Activated CD4-positive, alpha-beta memory T cell treated with anti-CD3 and anti-CD28 coated beads for 36 hours (primary cell): Measurements from ENCODE around the gene MYL11. TPM values are rescaled to one million over a fixed set of nuclear protein-coding genes. Genes with fewer than 3 reads are reported as not detected.

Source experiments
- CTCF ChIA-PET: fragments of 350-600 bp; sonication (Branson Sonifier 250); formaldehyde crosslinking; loops from one replicate; lab custom pipeline; 2021; ENCODE audit warnings: antibody characterized with exemption, inconsistent platforms; lab: Charles Lee
- POLR2A ChIA-PET: fragments of 350-600 bp; sonication (Branson Sonifier 250); formaldehyde crosslinking; loops from one replicate; lab custom pipeline; 2021; ENCODE audit warnings: antibody characterized with exemption; lab: Charles Lee
- DNase-seq: peaks from one replicate; pipeline ENCODE4 v3.0.0-alpha.2; 2020
- H3K27ac Mint-ChIP-seq: one replicate; pipeline ENCODE4 v1.8.0; 2021; ENCODE audit warnings: mixed read lengths
- H3K27me3 Mint-ChIP-seq: one replicate; pipeline ENCODE4 v1.8.0; 2021; ENCODE audit warnings: mixed read lengths
- H3K36me3 Mint-ChIP-seq: one replicate; pipeline ENCODE4 v1.8.0; 2021; ENCODE audit warnings: mixed read lengths
- H3K4me1 Mint-ChIP-seq: one replicate; pipeline ENCODE4 v1.8.0; 2021; ENCODE audit warnings: low read depth, mixed read lengths
- H3K4me3 Mint-ChIP-seq: one replicate; pipeline ENCODE4 v1.8.0; 2021; ENCODE audit warnings: mild to moderate bottlenecking, mixed read lengths
- H3K9me3 Mint-ChIP-seq: one replicate; pipeline ENCODE4 v1.8.0; 2021; ENCODE audit warnings: mixed read lengths
- intact Hi-C: fragments of 100-400 bp; cut with micrococcal nuclease; formaldehyde crosslinking; loops from one replicate; pipeline ENCODE4 v1.15.1; 2023
- total RNA-seq, 2 experiments: library from RNA; stranded (reverse); gene quantifications; one replicate each; pipeline ENCODE4 v1.2.3, GENCODE V29; 2021

Gene MYL11
- total RNA-seq, 2 experiments from 2014 or later: 0.83 to 1.6 TPM

- peak overlapping the region; percentile 33 for H3K27ac Mint-ChIP-seq
- intact Hi-C loops: loop anchor here (10.0 kb wide), 2 partner anchors 548 to 552 kb away; partner anchors contain the start of genes FBXL19 and MVP
- peaks cover 25% of the 10 kb centered on the region for H3K4me1 Mint-ChIP-seq
- no peaks in the 10 kb centered on the region for H3K9me3 Mint-ChIP-seq
- H3K27me3 Mint-ChIP-seq: peaks cover 3% of the 10 kb centered on the region
- ChIA-PET POLR2A (no interaction called here), CTCF (interaction anchor here (0.9 to 2.3 kb wide), 2 partner anchors 36 to 256 kb away, joined by 3 to 25 read pairs; partner anchors contain the start of gene ZNF771)
- no peak overlapping the region for H3K4me3 Mint-ChIP-seq
- DNase-seq: no peak
- H3K36me3 Mint-ChIP-seq: peaks cover 16% of the 10 kb centered on the region
Observed at GRCh38 chr16:30372725-30373124, 1.9 kb upstream of the MYL11 start.

GRCh38 chr16:30375864-30376263 lies 1.3 kb downstream of the MYL11 start:
- intact Hi-C loops: loop anchor here (10.0 kb wide), 2 partner anchors 549 to 551 kb away; partner anchors contain the start of genes FBXL19 and MVP
- Mint-ChIP-seq H3K4me3 (no peak overlapping the region), H3K36me3 (peaks cover 19% of the 10 kb centered on the region), H3K27ac (peak overlapping the region; percentile 63), H3K9me3 (no peaks in the 10 kb centered on the region), H3K27me3 (no peaks in the 10 kb centered on the region), H3K4me1 (peaks cover 40% of the 10 kb centered on the region)
- ChIA-PET CTCF (no interaction called here), POLR2A (no interaction called here)
- DNase-seq: no peak

GRCh38 chr16:30376461-30376902 lies 1.9 kb downstream of the MYL11 start:
- Mint-ChIP-seq H3K36me3 (peaks cover 24% of the 10 kb centered on the region), H3K4me3 (no peak overlapping the region), H3K9me3 (no peaks in the 10 kb centered on the region), H3K27ac (peak overlapping the region; percentile 96), H3K4me1 (peaks cover 42% of the 10 kb centered on the region), H3K27me3 (no peaks in the 10 kb centered on the region)
- DNase-seq: no peak
- intact Hi-C loops: loop anchor here (10.0 kb wide), 2 partner anchors 548 to 552 kb away; partner anchors contain the start of genes FBXL19 and MVP
- POLR2A ChIA-PET: no interaction called here
- CTCF ChIA-PET: no interaction called here

GRCh38 chr16:30377050-30377811 lies 2.6 kb downstream of the MYL11 start:
- intact Hi-C loops: loop anchor here (10.0 kb wide), 2 partner anchors 548 to 552 kb away; partner anchors contain the start of genes FBXL19 and MVP
- peak overlapping the region; percentile 99 for H3K4me3 Mint-ChIP-seq
- ChIA-PET POLR2A (interaction anchor here (1.1 to 1.6 kb wide), 3 partner anchors 10 to 30 kb away, joined by 4 to 6 read pairs (median 5); partner anchors contain the start of gene ZNF771), CTCF (no interaction called here)
- peaks cover 27% of the 10 kb centered on the region for H3K36me3 Mint-ChIP-seq
- H3K9me3 Mint-ChIP-seq: no peaks in the 10 kb centered on the region
- peak overlapping the region; percentile 96 for H3K27ac Mint-ChIP-seq
- H3K27me3 Mint-ChIP-seq: no peaks in the 10 kb centered on the region
- H3K4me1 Mint-ChIP-seq: peaks cover 36% of the 10 kb centered on the region
- no peak for DNase-seq

- peaks cover 39% of the 10 kb centered on the region for H3K4me1 Mint-ChIP-seq
- no peaks in the 10 kb centered on the region for H3K9me3 Mint-ChIP-seq
- ChIA-PET POLR2A (interaction anchor here (0.6 to 1.6 kb wide), 4 partner anchors 11 to 651 kb away, joined by 3 to 6 read pairs (median 4); partner anchors contain the start of gene ZNF771), CTCF (no interaction called here)
- peak overlapping the region; percentile 96 for H3K27ac Mint-ChIP-seq
- H3K27me3 Mint-ChIP-seq: no peaks in the 10 kb centered on the region
- peak overlapping the region; percentile 99 for H3K4me3 Mint-ChIP-seq
- intact Hi-C loops: loop anchor here (1.0 to 10.0 kb wide), 5 partner anchors 8 to 553 kb away; partner anchors contain the start of genes FBXL19, MVP, TBC1D10B and YPEL3
- H3K36me3 Mint-ChIP-seq: peaks cover 27% of the 10 kb centered on the region
- DNase-seq: peak; percentile 91
Observed at GRCh38 chr16:30377812-30378235, 3.2 kb downstream of the MYL11 start.

- POLR2A ChIA-PET: interaction anchor here (0.6 to 1.6 kb wide), 4 partner anchors 11 to 652 kb away, joined by 3 to 6 read pairs (median 4); partner anchors contain the start of gene ZNF771
- Mint-ChIP-seq H3K27ac (peak overlapping the region; percentile 96), H3K4me1 (peaks cover 44% of the 10 kb centered on the region), H3K27me3 (no peaks in the 10 kb centered on the region), H3K4me3 (peak overlapping the region; percentile 99), H3K36me3 (peaks cover 27% of the 10 kb centered on the region), H3K9me3 (no peaks in the 10 kb centered on the region)
- DNase-seq: peak; percentile 100
- CTCF ChIA-PET: no interaction called here
- intact Hi-C loops: loop anchor here (1.0 to 10.0 kb wide), 5 partner anchors 8 to 554 kb away; partner anchors contain the start of genes FBXL19, MVP, TBC1D10B and YPEL3
Observed at GRCh38 chr16:30378236-30379157, 3.9 kb downstream of the MYL11 start.

- H3K36me3 Mint-ChIP-seq: peaks cover 27% of the 10 kb centered on the region
Observed at GRCh38 chr16:30379158-30379783, 4.7 kb downstream of the MYL11 start.

GRCh38 chr16:30380072-30380802 lies 5.6 kb downstream of the MYL11 start:
- intact Hi-C loops: loop anchor here (2.0 kb wide), 1 partner anchor 15 kb away; the partner anchor contains the start of gene ZNF48
- H3K27me3 Mint-ChIP-seq: no peaks in the 10 kb centered on the region
- peak overlapping the region; percentile 99 for H3K4me3 Mint-ChIP-seq
- H3K36me3 Mint-ChIP-seq: peaks cover 27% of the 10 kb centered on the region
- no peaks in the 10 kb centered on the region for H3K9me3 Mint-ChIP-seq
- ChIA-PET CTCF (interaction anchor here (1.0 to 4.4 kb wide), 4 partner anchors 13 to 29 kb away, joined by 3 to 24 read pairs (median 13); partner anchors contain the start of genes ZNF48 and ZNF771), POLR2A (interaction anchor here (0.8 to 0.9 kb wide), 2 partner anchors 9 to 16 kb away, joined by 3 to 4 read pairs; no protein-coding TSS in a partner anchor)
- peaks cover 49% of the 10 kb centered on the region for H3K4me1 Mint-ChIP-seq
- peak overlapping the region; percentile 95 for H3K27ac Mint-ChIP-seq
- no peak for DNase-seq

More at GRCh38 chr16:30379158-30379783, 4.7 kb downstream of the MYL11 start:
- CTCF ChIA-PET: interaction anchor here (1.0 kb wide), 1 partner anchor 29 kb away, joined by 3 read pairs; the partner anchor contains the start of gene ZNF771
- no peaks in the 10 kb centered on the region for H3K9me3 Mint-ChIP-seq
- peak overlapping the region; percentile 99 for H3K4me3 Mint-ChIP-seq
- POLR2A ChIA-PET: interaction anchor here (0.8 kb wide), 1 partner anchor 8 kb away, joined by 4 read pairs; no protein-coding TSS in a partner anchor
- H3K4me1 Mint-ChIP-seq: peaks cover 48% of the 10 kb centered on the region
- no peak for DNase-seq
- intact Hi-C loops: loop anchor here (10.0 kb wide), 2 partner anchors 546 to 554 kb away; partner anchors contain the start of genes FBXL19 and MVP
- H3K27ac Mint-ChIP-seq: peak overlapping the region; percentile 96
- no peaks in the 10 kb centered on the region for H3K27me3 Mint-ChIP-seq

GRCh38 chr16:30380803-30381208 lies 6.2 kb downstream of the MYL11 start:
- CTCF ChIA-PET: interaction anchor here (0.9 to 4.4 kb wide), 4 partner anchors 12 to 49 kb away, joined by 3 to 24 read pairs (median 13); partner anchors contain the start of genes DCTPP1 and ZNF48
- Mint-ChIP-seq H3K4me3 (peak overlapping the region; percentile 95), H3K36me3 (peaks cover 27% of the 10 kb centered on the region), H3K9me3 (no peaks in the 10 kb centered on the region), H3K27me3 (no peaks in the 10 kb centered on the region), H3K27ac (peak overlapping the region; percentile 95), H3K4me1 (peaks cover 49% of the 10 kb centered on the region)
- DNase-seq: no peak
- intact Hi-C loops: loop anchor here (2.0 kb wide), 1 partner anchor 14 kb away; the partner anchor contains the start of gene ZNF48
- POLR2A ChIA-PET: interaction anchor here (0.9 kb wide), 1 partner anchor 15 kb away, joined by 3 read pairs; no protein-coding TSS in a partner anchor
